ENCODE measurements around the gene ARL5B. TPM values are rescaled to one million over a fixed set of nuclear protein-coding genes. Genes with fewer than 3 reads are reported as not detected.

Gene ARL5B
- total RNA-seq, 1 donor from 2014 or later = 10.6 TPM

DNA sequence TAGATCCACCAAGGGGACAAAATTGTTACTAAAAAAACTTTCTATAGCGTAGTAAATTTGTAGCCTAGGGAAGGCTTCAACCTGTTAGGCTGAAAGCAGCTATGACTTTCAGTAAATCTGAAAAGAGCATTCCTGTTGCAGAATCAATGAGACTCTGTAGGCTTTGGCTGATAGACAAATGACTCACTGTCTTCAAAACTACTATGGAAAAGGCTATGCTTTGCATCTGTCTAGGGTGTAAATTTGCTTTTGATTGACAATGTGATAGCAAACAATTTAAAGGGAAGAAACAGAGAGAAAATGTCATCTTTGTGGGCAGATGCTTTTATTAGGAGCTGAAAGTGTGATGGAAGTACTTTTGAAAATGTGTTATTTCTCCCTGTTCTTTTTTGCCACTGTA is 60.6 kb downstream of the ARL5B start:
- Histone ChIP-seq H3K4me3 (no peak overlapping the region), H3K27me3 (ENCODE audit: low read depth) (no peaks in the 10 kb centered on the region), H3K36me3 (no peaks in the 10 kb centered on the region), H3K4me1 (no peaks in the 10 kb centered on the region), H3K27ac (no peak overlapping the region), H3K9me3 (no peaks in the 10 kb centered on the region)
- intact Hi-C loops (cut with DNase I) = no loop called here
- DNase-seq = no peak
- ATAC-seq = no peak
- TF ChIP-seq, protein P1, sequence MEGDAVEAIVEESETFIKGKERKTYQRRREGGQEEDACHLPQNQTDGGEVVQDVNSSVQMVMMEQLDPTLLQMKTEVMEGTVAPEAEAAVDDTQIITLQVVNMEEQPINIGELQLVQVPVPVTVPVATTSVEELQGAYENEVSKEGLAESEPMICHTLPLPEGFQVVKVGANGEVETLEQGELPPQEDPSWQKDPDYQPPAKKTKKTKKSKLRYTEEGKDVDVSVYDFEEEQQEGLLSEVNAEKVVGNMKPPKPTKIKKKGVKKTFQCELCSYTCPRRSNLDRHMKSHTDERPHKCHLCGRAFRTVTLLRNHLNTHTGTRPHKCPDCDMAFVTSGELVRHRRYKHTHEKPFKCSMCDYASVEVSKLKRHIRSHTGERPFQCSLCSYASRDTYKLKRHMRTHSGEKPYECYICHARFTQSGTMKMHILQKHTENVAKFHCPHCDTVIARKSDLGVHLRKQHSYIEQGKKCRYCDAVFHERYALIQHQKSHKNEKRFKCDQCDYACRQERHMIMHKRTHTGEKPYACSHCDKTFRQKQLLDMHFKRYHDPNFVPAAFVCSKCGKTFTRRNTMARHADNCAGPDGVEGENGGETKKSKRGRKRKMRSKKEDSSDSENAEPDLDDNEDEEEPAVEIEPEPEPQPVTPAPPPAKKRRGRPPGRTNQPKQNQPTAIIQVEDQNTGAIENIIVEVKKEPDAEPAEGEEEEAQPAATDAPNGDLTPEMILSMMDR (IDR thresholded peaks at IDR 0.05) = no peak

DNA sequence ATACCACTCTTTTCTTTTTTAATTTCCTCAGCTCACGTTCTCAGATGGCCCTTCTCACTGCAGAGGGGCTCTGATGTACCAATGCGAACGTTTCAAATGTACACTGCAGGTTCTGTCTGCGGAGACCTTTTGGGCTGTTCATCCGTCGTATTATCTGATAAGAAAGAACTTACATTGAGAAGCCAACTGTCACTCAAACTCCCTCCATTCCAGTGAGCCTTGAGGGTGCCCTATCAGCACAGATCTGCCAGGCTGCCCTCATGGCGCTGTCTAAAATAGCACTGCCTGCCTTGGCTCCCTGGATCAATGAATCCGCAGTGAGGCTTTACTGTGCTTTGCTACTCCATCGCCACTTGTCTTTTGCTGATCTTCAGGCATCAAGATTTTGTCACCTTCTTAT is 61.8 kb downstream of the ARL5B start:
- Histone ChIP-seq H3K4me3 (no peak overlapping the region), H3K36me3 (no peaks in the 10 kb centered on the region), H3K27me3 (ENCODE audit: low read depth) (no peaks in the 10 kb centered on the region), H3K4me1 (no peaks in the 10 kb centered on the region), H3K27ac (no peak overlapping the region), H3K9me3 (no peaks in the 10 kb centered on the region)
- DNase-seq (no peak), ATAC-seq (no peak)
- TF ChIP-seq, protein P1 (IDR thresholded peaks at IDR 0.05) = no peak
- intact Hi-C loops (cut with DNase I) = no loop called here

DNA sequence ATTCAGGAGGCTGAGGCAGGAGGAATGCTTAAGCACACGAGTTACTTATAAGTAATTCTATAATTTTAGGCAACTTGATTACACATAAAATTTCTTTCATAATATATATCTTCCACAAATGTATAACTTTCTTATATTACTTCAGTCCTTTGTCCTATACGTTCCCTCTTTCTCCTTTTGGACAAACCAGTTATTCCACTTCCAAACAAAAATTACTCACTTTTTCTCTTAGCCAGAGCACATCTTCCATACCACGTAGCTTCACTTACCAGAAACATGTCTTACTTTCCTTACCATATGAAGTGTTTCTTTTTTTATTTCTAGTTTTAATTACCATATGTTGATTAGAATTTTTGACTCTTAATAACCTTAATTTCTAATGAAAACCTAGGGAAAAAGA is 64.6 kb downstream of the ARL5B start:
- no peak for DNase-seq
- Histone ChIP-seq H3K27me3 (ENCODE audit: low read depth) (no peaks in the 10 kb centered on the region), H3K9me3 (no peaks in the 10 kb centered on the region), H3K36me3 (no peaks in the 10 kb centered on the region), H3K4me1 (no peaks in the 10 kb centered on the region), H3K4me3 (no peak overlapping the region), H3K27ac (no peak overlapping the region)
- intact Hi-C loops (cut with DNase I) = no loop called here
- TF ChIP-seq, protein P1 (IDR thresholded peaks at IDR 0.05) = no peak
- ATAC-seq = no peak

Other genes starting within 250 kb of the ARL5B start
- gene NSUN6, start 7.8 kb upstream of the ARL5B start, total RNA-seq = 13.1 TPM

All from lower lobe of right lung (tissue), 2 donors.